ENCODE results near the gene HES4.
"Not testable (repeated sequence)": the region's sequence is repeated elsewhere in the genome, so short reads cannot be mapped to it uniquely, and the experiment has no call there.

DNA sequence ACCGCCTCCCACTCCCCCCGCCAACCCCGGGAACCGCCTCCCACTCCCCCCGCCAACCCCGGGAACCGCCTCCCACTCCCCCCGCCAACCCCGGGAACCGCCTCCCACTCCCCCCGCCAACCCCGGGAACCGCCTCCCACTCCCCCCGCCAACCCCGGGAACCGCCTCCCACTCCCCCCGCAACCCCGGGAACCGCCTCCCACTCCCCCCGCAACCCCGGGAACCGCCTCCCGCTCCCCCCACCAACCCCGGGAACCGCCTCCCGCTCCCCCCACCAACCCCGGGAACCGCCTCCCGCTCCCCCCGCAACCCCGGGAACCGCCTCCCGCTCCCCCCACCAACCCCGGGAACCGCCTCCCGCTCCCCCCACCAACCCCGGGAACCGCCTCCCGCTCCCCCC lies 23.1 kb downstream of the HES4 start:
- TF ChIP-seq, protein P1, sequence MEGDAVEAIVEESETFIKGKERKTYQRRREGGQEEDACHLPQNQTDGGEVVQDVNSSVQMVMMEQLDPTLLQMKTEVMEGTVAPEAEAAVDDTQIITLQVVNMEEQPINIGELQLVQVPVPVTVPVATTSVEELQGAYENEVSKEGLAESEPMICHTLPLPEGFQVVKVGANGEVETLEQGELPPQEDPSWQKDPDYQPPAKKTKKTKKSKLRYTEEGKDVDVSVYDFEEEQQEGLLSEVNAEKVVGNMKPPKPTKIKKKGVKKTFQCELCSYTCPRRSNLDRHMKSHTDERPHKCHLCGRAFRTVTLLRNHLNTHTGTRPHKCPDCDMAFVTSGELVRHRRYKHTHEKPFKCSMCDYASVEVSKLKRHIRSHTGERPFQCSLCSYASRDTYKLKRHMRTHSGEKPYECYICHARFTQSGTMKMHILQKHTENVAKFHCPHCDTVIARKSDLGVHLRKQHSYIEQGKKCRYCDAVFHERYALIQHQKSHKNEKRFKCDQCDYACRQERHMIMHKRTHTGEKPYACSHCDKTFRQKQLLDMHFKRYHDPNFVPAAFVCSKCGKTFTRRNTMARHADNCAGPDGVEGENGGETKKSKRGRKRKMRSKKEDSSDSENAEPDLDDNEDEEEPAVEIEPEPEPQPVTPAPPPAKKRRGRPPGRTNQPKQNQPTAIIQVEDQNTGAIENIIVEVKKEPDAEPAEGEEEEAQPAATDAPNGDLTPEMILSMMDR (conservative IDR thresholded peaks at IDR 0.05 in 1 of 2, IDR thresholded peaks at IDR 0.05 in 1 of 2; ENCODE audit: low read depth in 1 of 2, low read length in 2 of 2), result not testable (repeated sequence)
- not testable (repeated sequence) for TF ChIP-seq EZH2 (IDR thresholded peaks at IDR 0.05; ENCODE audit: low read length, missing control alignments)

Measured in fibroblast of lung (primary cell).